ENCODE measurements around the gene SOX30.

The SOX30 gene

DNA sequence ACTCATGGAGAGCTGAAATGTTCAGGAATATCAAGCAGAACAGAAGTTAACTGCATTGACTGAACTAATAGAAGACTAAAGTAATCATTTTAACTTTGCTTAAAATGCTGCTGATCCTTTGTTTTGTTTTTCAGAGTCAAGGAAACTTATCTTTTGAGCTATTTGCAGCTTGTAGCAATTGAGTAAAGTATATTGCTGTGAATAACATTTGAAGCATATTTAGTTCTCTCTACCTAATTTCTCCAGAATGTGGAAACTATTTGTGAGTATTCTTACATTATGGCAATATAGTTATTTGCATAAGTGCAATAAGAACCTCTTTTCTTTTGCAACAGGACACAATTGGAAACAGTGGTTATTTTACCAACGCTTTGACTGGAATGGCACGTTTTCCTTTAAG, 5.3 kb upstream of the SOX30 start:
- TF ChIP-seq, protein P1, sequence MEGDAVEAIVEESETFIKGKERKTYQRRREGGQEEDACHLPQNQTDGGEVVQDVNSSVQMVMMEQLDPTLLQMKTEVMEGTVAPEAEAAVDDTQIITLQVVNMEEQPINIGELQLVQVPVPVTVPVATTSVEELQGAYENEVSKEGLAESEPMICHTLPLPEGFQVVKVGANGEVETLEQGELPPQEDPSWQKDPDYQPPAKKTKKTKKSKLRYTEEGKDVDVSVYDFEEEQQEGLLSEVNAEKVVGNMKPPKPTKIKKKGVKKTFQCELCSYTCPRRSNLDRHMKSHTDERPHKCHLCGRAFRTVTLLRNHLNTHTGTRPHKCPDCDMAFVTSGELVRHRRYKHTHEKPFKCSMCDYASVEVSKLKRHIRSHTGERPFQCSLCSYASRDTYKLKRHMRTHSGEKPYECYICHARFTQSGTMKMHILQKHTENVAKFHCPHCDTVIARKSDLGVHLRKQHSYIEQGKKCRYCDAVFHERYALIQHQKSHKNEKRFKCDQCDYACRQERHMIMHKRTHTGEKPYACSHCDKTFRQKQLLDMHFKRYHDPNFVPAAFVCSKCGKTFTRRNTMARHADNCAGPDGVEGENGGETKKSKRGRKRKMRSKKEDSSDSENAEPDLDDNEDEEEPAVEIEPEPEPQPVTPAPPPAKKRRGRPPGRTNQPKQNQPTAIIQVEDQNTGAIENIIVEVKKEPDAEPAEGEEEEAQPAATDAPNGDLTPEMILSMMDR (IDR thresholded peaks at IDR 0.05; ENCODE audit: borderline replicate concordance, insufficient read depth, low read depth, low read length), result no peak
- no peak overlapping the region for H3K4me3 ChIP-seq (ENCODE audit: low read depth, low read length)

DNA sequence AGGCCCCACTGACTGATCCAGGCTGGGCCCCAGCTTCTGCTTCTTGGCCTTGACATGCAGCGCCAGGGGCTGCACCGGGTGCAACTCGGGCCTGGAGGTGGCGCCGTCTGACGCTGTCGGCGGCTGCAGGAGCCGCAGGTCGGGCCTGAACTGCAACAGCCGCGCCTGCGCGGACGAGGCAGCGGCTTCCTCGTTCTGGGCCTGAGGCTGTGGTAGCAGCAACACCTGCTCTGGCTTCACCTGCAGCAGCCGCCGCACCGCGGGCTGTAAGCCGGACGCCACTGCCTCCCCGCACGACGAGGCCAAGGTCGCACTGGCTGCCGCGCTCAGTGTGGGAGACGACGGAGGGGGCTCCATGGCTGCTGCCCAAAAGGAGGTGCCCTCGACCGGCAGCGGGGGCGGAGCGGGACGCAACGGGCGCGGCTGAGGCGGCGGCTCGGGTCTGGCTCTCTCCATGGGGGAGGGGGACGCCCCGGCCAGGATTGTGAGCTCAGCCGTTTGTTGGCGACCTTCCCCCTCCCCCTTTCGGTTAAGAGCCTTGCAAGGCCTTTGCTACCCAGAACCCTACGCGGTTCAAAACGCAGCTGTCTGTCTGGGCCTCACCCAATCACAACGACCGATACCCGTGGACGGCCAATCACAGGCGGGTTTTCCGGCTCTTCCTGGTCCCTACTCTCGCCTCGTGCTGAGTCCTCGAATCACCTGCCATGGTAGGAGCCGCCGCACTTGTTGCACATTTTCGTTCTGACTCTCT, 438 bp downstream of the SOX30 start:
- peak overlapping the region; percentile 37 for H3K4me3 ChIP-seq (ENCODE audit: low read depth, low read length)
- TF ChIP-seq, protein P1 (IDR thresholded peaks at IDR 0.05; ENCODE audit: borderline replicate concordance, insufficient read depth, low read depth, low read length), result peak; percentile 53

DNA sequence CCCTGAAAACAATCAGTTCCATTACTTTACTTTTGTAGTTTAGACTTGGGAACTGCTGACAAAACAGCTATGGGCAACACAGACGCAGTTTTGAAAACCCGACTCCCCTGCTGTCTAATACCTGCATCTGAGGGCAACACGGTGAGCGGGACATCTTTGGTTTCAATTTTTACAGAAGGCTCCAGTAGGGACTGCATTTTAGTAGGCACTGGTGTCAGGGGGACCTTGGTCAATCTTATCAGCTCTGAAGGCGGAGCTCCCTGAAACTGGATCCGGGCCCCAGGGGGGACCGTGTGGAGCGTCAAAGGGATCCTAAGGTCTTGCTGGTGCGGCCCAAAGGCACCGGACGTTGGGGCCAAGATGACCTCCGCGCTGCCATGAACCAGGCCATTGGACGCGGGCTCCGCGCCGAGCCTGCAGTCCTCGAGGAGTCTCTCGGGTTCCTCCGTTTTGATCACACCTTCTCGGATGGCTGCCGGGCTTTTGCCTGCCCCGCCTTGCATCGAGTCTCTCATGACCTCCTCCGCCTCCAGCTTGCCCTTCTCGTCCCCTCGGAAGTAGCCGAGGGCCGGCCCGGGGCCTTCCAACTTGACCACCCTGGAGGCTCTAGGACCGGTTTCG, 1.1 kb downstream of the SOX30 start:
- no peak overlapping the region for H3K4me3 ChIP-seq (ENCODE audit: low read depth, low read length)
- TF ChIP-seq, protein P1 (IDR thresholded peaks at IDR 0.05; ENCODE audit: borderline replicate concordance, insufficient read depth, low read depth, low read length), result no peak

DNA sequence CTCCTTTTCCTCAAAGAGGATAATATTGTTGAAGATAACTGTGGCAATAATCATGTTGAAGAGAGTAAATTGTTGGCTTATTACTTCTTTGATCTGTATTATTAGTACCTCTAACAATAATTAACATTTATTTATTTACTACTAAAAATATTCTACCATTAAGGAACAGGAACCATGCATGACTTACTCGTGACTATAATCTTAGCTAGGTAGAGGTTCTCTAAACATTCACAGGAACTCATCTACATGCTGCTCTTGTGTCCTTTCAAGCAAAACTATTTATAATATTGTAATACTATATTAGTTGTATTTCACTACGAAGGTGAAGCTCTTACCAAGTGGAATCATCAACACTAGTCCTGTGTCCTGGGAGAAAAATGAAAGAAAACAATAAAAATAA, 3.1 kb downstream of the SOX30 start:
- H3K4me3 ChIP-seq (ENCODE audit: low read depth, low read length), result no peak overlapping the region
- TF ChIP-seq, protein P1 (IDR thresholded peaks at IDR 0.05; ENCODE audit: borderline replicate concordance, insufficient read depth, low read depth, low read length), result no peak

DNA sequence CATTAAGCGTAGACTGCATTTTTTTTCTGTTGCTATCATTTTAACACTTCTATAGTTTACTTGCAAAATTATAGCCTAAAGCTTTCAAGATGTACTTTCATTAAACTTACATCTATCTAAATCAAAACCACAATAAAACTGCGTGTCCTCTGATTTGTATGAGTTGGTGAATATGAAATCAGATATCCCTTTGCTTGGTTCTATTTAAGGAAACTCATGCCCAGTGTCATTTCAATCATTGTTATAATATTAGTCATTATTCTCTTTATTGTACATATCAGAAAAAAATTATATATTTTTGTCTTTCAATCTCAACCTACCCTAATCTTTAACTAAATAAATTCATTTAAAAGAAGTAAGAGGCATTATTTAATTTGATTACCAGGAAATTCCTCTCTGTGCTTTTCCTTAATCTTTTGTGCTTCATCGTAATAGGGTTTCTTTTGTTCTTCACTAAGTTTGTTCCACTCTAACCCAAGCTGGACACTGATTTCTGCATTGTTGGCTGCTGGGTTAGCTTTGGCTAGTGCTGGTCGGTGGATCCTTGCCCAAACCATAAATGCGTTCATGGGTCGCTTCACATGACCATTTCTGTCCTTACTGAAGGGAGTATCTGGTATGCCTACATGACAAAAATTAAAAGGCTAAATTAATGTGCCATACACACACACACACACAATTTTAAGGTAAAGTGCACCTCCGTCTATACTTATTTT, 3.8 kb downstream of the SOX30 start:
- no peak overlapping the region for H3K4me3 ChIP-seq (ENCODE audit: low read depth, low read length)
- TF ChIP-seq, protein P1 (IDR thresholded peaks at IDR 0.05; ENCODE audit: borderline replicate concordance, insufficient read depth, low read depth, low read length), result no peak

DNA sequence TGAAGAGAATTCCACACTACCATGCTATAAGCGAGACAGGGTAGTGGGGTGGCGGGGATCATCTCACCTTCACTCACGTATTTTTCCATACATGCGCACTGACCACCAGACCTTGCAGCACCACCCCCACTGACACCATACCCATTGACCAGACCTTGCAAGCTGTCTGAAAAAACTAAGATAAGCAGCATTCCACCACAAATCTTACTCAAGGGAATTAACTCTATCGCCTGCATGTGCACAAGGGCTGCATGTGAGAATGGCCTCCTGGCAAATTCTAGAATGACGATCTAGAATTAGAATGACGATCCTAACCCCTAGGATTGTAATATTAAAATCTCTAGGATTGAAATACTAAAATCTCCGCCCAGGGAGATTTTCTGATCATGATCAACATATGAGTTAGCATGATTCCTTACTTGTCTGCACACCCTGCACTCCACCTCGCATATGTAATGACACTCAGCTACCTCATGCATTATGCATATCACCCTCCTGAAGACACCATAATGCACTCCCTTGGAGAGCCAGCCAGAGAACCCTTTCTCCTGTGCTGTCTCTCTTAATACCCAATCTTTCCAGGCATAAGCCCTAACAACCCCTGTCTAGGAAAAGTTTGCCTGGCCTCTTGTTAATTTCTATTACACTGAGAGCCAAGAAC, 11.7 kb downstream of the SOX30 start:
- no peak overlapping the region for H3K4me3 ChIP-seq (ENCODE audit: low read depth, low read length)
- TF ChIP-seq, protein P1 (IDR thresholded peaks at IDR 0.05; ENCODE audit: borderline replicate concordance, insufficient read depth, low read depth, low read length), result no peak

All from GM12875 (cell line).